CD4-positive, alpha-beta T cell treated with Interleukin-21 for 1 hour (primary cell): ENCODE measurements around the gene PPM1H.
A peak's percentile ranks its signal among the peaks of the same experiment; 100 is the strongest.
"Not testable (repeated sequence)": the region's sequence is repeated elsewhere in the genome, so short reads cannot be mapped to it uniquely, and the experiment has no call there.

Source experiments
- DNase-seq: peaks from one replicate; pipeline ENCODE4 v3.0.0-alpha.2; 2020

PPM1H gene

DNA sequence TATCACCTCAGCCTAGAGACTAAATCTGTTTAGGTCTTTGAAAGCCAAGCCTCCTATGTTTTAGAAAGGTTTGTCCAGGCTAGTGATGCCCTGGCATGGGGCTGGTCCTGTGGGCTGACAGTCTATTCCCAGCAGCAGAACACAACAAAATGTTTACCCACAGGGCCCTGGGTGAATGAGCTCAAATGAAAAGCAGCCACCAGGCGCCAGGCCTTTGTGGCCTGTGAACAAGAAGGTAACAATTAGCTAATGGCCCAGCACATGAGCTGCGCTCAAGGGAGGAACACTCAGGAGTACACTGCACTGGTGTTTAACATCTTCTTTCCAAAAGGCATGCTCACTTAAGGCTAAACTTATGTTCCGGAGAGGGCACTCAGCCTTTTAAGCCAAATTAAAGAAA is 266.2 kb downstream of the PPM1H start:
- DNase-seq, result no peak

DNA sequence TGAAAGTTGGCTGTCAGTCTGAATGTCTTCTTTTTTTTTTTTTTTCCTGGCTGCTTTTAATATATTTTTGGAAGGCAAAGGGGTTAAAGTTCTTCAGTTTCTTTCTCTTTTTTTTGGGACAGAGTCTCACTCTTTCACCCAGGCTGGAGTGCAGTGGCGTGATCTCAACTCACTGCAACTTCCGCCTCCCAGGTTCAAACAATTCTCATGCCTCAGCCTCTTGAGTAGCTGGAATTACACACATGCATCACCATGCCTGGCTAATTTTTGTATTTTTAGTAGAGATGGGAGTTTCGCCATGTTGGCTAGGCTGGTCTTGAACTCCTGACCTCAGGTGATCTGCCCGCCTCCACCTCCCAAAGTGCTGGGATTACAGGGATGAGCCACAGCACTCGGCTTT is 270.0 kb downstream of the PPM1H start:
- DNase-seq, result not testable (repeated sequence)

DNA sequence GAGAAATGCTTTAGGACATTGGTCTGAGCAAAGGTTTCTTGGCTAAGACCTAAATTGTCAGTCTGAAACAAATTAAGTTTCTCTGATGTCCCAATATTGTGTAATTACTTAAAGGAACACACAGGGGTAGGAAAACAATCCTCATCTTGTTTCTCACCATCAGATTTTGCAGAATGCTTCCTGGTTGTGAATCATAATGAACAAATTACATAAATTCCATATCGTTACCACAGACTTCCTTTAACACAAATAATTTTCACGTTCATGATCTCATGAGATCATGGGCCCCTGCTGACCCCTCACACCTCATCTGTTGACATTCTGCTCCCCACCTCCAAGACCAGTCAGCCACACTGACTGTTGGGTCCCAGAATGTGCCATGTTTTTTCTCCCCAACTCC is 274.2 kb downstream of the PPM1H start:
- no peak for DNase-seq

DNA sequence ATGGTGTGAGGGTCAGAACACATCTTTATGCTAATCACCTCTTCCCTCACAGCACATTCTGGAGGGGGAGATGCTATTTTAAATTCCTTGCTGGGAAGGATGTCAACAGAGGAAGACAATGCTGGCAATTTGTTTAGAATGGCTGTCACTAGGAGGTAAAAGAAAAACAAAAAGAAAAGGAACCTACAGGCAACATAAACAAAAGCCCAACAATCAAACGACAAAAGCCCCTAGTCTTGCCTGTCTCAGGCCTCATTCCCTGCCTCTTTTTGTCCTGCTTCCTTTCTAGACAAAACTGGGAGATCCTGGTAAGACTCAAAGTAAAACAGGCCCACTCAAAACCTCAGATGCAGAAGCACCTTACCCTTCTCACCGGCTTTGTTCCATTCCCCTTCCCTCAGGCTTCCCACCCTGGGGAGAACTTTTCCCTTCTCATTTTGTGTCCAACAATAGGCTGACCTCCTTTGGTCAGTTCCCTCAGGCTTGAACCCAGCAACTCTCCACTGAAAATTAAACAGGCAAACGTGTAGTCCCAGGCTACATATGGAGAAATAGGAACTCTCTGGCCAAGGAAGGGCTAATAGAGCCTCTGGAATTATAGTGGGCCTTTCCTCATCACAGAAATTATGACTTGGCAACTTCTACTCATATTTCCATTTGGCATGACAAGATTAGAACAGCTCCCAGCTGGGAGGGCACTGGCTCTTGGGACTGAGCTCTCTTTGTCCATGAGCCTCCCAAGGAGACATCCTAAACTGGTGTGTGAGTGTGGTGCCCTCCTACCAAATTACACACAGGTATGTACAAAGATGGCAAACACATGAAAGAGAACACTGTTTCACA is 275.3 kb downstream of the PPM1H start:
- DNase-seq, result no peak

DNA sequence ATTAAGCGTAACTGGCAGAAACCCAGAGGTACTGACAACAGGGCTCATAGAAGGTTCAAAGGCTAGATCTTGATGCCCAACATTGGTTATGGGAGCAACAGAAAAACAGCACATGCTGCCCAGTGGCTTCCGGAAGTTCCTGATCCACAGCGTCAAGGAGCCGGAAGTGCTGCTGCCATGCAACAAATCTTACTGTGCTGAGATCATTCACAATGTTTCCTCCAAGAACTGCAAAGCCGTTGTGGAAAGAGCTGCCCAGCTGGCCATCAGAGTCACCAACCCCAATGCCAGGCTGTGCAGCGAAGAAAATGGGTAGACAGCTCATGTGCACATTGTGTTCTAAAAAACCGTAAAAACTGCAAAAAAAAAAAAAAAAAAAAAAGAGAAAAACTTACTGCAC is 276.0 kb downstream of the PPM1H start:
- no peak for DNase-seq

DNA sequence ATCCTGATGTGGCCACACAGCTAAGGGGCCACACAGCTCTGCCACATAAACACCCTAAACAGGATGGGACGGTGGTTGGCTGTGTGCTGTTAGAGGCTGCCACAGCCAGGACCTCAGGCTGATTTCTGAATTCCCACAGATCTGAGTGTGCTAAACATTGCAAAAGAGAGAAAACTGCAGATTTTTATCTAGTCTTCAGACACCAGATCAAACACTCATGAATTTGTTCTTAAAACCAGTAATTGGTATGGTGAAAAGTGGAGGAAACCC is 277.7 kb downstream of the PPM1H start:
- no peak for DNase-seq

DNA sequence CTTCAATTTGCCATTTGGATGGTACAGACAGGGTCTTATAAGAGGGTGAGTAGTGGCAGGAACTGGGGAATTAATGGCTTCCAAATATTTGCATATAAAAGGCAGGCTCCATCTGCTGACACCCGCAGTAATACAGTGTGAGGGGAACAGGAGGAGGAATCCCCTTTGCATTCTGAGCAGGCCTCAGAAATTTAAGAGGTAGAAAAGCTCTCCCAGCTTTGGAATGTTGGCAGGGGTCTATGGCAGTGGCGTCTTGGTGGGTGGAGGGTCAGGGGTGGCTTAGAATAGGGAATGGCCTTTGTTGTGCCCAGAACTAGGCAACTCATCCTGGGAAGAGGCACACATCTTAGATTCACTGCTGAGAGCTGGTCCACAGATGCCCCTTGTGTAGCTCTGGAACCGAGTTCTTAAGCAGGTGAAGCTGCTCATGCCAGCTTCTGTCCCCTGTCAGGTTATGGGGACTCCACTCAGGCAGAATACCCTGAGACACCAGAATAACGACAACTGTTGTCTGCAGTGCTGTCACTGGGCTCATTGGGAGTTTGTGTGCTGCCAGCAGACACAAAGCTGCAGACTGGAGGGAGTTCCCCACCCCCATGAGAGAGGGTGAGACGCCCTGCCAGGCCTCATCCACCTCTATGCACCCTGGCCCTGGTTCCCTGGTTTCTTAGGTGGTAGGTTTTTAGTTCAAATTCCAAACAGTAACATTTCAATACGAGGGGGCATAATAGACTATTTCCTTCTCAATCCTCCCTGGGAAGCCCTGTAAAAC is 278.2 kb downstream of the PPM1H start:
- no peak for DNase-seq

DNA sequence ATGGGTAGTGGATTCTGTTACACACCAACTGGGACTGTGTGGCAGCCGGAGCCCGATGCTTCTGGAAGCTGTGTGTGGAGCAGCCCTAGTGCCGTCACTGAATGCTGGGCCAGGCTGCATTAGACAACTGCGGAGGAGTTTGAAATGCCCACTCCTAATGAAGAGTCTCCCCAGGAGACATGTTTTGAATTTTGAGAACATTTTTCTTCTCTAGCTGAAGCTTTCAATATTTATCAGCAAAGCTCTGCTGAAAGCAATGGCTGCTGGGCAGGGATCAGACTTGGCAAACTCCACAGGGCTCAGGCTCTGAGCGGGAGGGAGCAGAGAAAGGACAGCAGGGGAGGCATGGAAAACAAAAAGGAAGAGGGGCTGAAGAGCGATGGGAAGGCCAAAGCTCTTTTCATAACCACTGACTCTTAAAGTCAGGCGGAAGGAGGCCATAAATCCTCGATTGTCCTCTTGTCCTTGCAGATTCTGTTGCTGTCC is 279.2 kb downstream of the PPM1H start:
- DNase-seq, result no peak

DNA sequence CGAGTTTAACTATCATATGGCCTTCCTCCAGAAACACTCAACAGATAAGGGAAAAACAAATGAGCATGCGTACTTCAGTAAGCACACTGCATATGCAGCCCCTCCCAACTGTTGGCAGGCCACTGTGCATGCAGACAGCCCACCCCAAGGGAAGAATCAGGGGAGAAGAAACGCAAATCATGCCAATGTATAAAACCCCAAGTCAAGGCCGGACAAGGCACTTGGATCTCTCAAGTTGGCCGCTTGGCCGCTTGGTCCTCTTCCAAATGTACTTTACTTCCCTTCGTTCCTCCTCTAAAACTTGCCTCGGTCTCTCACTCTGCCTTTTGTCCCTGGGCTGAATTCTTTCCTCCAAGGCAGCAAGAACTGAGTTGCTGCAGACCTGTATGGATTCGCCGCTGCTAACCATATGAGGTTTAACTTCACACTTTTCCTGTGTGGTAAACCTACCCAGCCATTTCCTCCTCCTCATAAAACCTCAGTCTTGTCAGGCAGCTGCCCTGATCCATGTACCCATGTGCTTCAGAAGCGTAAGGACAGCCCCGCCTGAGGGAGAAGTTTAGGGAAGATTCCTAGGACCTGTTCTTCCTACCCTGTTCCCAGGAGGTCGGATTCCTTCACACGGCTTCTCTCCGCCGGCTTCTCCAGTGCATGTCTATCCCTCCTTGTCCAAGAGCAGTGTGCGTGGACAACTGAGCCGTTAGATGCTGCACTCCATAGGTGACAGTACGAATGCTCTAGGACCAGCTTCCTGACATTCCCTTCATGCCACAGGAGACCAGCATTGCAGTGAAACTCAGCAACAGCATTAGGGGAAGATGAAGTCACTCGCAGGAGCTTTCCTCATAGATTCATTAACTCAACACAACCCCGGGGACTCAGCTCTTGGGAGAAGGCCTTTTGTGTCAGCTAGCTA is 280.4 kb downstream of the PPM1H start:
- DNase-seq, result no peak

DNA sequence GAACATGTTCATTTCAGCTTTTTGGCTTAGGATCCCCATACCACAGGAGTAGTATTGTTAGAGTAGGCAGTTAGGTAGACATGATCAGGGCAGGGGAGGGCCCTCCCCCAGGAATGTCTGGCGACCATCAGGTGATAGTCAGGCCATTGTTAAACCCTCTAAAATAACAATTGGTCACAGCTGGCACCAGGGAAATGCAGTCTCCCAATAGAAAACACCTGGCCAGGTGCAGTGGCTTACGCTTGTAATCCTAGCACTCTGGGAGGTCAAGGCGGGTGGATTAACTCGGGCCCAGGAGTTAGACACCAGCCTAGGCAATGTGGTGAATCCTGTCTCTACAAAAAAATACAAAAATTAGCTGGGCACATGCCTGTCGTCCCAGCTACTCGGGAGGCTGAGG is 281.2 kb downstream of the PPM1H start:
- DNase-seq, result no peak

DNA sequence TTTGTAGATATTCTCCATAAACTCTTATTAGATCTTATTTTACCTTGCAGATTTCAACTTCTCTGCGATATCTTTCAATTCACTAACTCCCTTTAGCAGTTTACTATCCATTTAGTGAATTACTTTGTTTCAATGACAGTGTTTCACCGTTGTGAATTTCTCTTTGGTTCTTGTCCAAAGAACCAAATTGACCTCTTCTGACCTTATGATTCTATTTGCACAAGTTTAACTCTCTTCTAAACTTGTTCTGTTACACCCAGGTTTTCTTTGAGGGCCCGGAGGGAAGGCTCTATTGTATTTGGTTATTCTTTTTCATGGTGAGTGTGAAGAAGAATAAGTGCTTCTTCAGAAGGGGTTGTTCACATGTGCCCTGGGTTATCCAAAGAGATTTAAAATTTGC is 281.6 kb downstream of the PPM1H start:
- DNase-seq, result no peak

DNA sequence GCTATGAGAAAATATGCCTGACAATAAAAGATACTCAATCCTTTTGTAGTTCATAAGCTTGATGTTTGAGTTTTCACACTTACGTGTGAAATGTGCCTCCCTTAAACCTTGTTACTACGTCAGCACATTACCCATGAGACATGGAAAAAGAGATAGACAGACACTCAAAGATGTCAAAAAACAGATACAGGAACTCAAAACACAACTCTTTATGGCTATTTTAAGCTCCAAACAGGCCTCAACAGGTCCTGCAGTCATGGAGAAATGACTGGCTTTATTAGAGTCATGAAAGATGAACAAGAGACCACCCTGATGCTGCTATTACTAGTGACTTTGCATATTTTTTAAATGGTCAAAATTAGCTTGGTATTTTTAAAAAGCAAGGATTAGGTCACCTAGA is 283.8 kb downstream of the PPM1H start:
- no peak for DNase-seq

DNA sequence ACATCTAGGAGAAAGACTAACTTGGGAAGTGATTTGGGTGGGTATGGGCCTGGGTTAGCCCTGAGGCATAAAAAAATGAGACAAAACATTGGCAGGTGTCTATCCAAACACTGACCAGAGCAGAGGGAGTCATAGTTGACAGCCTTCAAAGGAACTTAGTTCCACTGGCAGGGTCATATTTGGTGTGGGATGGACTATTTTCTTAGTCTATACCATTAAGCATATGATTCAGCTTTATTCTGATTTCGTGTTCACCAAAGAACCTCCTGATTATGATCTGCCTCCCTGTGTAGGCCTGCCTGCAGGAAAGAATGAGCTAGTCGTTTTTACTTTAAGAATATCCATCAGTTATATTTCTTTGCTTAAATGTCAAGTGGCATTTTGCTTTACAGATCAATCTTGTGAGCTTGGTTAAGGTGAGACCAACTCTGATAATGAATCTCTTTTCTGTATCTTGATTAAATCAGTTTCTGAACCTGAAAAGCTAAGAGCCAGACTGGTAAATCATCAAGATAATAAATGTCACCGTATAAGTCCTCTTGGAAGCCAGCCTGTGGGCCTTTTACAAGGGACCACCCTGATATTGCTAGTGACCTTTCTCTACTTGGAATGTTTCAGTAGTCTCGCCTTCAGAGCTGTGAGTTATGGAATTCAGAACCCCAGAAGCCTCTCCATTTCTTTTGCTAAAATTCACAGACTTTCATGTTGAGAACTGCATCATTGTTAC is 285.4 kb downstream of the PPM1H start:
- DNase-seq, result no peak

DNA sequence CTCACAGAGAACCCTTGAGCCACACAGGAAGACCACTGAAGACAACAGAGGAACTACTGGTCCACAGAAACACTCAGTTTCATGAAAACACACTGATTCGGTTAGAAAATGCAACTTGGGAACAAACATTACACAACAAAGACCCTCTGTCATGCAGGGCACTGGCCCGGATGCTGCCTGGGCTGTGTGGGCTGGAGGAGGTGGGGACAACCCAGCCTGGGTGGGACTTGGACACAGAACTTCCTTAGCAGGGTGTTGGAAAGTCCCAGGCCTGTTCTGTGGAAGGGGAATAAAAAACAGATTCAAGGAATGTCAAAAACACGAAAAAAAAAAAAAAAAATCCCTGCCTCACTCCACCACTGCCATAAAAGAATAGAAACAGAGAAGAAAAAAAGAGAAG is 287.4 kb downstream of the PPM1H start:
- DNase-seq, result no peak

DNA sequence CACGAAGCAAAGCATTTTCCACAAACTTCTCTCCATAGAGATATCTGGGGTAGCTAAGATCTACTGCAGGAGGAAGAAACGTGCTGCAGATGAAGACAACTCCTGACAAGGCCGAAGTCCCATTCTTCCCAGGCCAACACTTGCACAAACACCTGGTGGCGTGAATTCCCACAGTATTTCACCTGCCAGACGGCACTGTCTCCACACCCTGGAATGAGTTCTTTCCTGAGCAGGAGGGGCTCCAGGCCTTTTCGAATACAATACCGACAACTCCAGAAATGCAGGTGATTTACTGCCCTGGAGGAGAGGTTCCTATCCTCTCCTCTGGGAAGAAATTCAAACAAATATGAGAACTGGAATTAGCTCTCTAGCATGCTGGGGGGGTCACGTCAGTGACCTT is 288.4 kb downstream of the PPM1H start:
- DNase-seq, result no peak

DNA sequence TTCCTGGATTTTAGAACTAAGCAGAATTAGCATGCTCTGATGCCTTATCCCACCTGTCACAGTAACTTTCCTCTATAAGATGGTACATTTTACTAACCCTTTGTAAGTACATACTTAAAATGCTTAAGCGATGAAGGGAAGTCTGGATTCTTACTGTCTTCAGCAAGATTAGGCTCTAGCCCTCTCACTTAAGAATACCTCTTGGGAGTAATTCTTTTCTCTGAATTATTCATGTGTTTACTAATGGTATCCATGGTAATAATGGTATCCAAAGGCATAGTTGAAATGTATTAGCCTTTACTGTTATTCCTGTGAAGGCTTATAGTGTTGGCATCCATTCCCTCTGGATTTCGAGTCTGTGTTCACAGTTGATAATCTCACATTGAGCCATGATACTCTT is 291.5 kb downstream of the PPM1H start:
- DNase-seq, result no peak

DNA sequence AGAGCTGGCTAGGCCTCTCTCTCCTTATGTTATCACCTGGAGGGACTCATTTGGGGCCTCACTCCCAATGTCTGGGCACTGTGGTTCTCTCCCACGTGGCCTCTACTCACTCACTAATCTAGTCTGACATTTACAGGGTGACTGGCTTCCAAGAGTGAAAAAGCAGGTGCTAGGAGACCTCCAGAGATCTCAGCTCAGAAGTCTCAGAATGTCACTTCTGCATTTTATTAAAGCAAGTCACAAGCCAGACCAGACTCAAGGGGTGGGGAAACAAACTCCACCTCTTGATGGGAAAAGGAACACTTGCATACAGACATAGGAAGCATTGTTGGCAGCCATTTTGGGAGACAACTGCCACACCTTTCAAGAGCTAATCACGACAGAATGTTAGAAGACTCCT is 292.5 kb downstream of the PPM1H start:
- no peak for DNase-seq

DNA sequence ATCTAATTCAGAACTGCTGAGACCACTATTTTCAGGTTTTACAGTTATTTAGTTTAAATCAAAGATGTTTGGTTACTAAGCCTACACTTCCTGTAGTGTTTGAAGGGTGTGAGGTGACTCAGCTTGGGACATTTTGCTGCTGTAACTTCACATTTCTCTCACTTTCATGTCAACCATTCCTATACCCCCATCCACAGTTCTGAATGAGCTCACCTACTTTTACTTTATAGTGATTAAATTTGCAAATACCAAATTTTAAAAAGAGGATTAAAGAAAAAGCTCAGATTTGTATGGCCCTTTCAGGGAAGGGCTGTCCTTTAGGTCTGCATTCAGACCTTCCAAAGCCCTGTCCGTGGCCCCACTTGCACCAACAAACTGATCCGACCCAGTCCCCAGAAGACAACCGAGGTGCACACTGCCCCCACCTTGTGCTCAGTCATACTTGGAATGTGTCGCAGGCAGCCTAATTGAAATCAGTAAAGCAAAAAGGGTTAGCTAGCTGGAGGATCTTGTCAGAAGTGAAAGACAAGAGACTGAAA is 294.0 kb downstream of the PPM1H start:
- DNase-seq, result peak; percentile 14

DNA sequence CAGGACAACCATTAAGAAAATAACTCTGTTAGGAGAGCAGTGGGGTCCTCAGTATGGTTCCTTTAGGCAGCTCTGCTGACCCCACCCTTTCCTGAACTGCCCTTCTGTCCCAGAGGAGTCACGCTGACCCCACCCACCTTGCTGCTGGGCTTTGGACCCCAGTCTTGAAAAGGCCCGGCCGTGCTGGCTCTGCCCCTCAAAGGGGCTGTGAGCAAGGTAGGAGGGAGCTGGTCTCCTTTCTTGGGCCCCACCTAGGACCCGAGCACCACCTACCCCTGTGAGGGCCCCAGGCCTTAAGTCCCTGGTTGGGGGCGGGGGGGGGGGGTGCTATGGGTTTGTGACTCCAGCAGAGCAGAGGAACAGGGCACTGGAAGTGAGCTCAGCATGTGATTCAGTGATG is 297.3 kb downstream of the PPM1H start:
- no peak for DNase-seq

DNA sequence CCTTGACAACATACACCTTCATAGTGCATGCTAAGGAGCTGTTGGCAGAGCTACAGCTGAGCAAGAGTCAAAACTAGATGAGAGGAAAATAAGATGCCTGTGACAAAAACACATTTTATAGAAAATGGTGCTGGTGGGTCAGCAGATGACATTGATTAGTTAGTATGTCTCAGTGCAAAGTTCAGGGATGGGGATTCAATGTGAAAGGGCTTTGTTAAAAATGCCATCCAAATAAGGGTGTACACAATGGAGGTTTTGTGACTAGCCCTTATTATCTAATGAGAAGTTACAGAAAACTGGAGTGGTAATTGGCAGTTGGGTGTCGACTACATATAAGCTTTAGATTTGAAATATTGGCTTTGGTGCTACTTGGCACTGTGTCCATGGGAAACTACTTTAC is 299.3 kb downstream of the PPM1H start:
- no peak for DNase-seq

DNA sequence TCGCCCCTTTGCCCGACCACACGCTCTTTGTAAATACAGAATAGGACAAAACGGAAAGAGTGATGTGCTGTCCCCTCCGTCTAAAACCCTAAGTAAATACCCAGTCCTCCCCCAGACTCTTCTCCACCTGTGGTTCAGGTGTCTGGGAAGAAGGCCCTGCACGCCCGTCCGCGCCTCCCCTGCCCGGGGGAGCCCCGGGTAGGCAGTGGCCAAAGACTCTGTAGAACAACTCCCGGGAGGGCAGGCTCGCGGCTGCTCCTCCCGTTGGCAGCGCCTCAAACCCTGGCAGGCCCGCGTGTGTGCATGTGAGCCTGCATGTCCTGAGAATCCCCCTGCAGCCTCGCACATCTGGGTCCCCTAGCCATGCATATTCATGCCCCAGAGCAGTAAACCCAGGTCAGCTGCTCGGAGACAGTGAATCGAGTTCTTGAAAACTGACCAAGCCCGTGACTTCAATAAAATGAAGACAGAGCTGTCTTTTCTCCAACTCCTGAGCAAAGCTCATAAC is 302.5 kb downstream of the PPM1H start:
- DNase-seq, result no peak
